GM19035 (cell line): Measurements from ENCODE around the gene CMTM8.
A peak's percentile ranks its signal among the peaks of the same experiment; 100 is the strongest.
"Not testable (repeated sequence)": the region's sequence is repeated elsewhere in the genome, so short reads cannot be mapped to it uniquely, and the experiment has no call there.

ENCODE experiments used
- ATAC-seq: cut with Tn5 transposase; IDR thresholded peaks from one replicate; pipeline ENCODE4 v1.9.1; 2021; ENCODE audit not compliant: unreplicated experiment

CMTM8 gene

GRCh38 chr3:32228743-32229142 is 9.7 kb upstream of the CMTM8 start:
- ATAC-seq, result not testable (repeated sequence)

- no peak for ATAC-seq
These were observed 8.9 kb upstream of the CMTM8 start for GRCh38 chr3:32229565-32229964.

GRCh38 chr3:32236377-32236776 is 2.1 kb upstream of the CMTM8 start:
- no peak for ATAC-seq

GRCh38 chr3:32237670-32238452 is 619 bp upstream of the CMTM8 start:
- ATAC-seq, result no peak

GRCh38 chr3:32239307-32240158 is 1.1 kb downstream of the CMTM8 start:
- no peak for ATAC-seq

- ATAC-seq, result peak; percentile 52
These were observed 1.7 kb downstream of the CMTM8 start for GRCh38 chr3:32240159-32240545.

- ATAC-seq, result no peak
These were observed 2.6 kb downstream of the CMTM8 start for GRCh38 chr3:32241100-32241499.

DNA sequence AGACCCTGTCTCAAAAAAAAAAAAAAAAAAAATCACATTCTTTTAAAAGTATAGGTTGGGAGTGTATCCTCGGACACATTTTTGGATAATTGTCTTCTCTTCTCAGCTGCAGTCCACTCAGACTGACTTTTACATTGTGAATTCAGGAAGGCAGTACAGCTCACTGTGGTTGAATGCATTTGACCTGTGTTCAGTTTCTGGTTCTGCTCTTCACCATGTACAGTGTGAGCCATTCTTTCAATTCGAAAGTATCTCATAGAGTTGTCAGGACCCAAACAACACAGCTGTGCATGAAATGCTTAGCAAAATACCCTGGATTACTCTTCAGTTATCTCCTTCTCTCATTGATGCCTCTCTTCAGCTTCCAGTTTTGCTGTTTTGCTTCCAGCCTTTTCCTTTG is 5.0 kb downstream of the CMTM8 start:
- no peak for ATAC-seq

GRCh38 chr3:32245200-32245599 is 6.7 kb downstream of the CMTM8 start:
- no peak for ATAC-seq

DNA sequence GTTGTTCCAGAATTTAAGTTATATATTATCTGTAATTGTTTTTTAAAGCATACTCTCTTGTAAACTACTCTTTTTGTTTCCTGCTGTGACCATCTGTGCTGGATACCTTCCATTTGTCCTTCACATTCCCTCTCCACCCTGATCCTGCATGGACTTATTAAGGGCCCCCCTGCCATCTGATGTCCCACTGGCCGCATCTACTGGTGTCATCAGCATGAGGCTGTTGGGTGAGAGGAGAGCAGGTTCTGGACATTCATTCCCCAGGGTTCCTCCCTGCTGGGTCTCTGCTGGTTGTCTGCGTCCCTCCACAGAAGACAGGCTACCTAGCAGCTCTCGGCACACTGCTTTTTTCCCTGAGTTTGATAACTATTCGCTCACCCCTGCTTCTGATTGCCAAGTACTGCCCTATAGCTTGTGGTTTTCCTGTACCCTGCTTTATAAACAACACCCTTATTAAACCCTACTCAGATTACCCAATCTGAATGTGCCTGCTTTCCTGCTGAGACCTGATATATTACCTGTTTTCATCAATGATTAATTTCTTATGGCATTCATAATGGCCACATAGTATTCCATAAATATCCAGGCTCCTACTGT is 7.7 kb downstream of the CMTM8 start:
- ATAC-seq, result no peak

- no peak for ATAC-seq
These were observed 10.8 kb downstream of the CMTM8 start for GRCh38 chr3:32249184-32249782.

DNA sequence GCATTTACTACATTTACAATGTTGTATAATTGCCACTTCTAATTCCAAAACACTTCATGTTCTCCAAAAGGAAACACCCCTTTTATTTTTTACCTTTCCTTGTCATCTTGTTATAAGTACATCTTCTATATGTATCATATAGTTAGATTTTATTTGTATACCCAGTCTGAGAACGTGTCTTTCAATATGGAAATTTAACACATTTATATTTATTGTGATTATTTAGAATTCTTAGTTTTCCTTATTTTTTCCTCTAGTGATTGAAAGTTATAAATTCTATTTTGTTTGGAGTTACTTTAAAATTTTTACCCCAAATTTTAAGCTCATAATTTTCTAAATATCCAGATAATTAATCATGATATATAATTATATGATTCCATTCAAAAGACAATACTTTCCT is 15.8 kb downstream of the CMTM8 start:
- ATAC-seq, result no peak

DNA sequence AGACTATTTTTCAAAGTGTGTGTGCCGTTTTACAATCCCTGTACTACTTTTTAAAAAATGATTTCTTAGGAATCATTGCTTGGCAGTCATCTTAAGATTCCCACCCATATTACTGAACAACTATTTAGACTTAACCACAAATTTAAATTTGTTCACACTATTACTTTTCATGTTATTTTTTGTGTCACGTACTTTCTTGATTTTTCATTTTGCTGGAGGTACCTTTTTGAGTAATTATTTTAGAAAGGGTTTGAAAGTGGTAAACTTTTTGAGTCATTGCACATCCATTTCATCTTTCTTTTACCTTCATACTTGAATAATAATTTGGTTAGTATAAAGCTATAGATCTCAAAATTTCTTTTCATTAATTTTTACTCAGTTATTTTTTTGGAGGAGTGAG is 16.9 kb downstream of the CMTM8 start:
- no peak for ATAC-seq

- no peak for ATAC-seq
These were observed 17.7 kb downstream of the CMTM8 start for GRCh38 chr3:32256206-32256605.

DNA sequence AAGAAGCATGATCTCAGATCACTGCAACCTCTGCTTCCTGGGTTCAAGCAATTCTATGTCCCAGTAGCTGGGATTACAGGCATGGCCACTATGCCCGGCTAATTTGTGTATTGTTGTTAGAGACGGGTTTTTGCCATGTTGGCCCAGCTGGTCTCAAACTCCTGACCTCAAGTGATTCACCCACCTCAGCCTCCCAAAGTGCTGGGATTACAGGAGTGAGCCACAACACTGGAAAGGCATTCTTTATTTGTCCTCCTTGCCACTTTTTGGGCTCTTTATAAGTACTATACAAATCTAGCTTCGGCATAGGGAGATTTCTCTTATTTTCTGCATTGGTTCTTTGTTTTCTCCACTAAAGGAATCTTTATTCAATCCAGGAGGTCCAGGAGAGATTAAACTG is 18.6 kb downstream of the CMTM8 start:
- no peak for ATAC-seq

- ATAC-seq, result no peak
These were observed 19.4 kb downstream of the CMTM8 start for GRCh38 chr3:32257641-32258438.

DNA sequence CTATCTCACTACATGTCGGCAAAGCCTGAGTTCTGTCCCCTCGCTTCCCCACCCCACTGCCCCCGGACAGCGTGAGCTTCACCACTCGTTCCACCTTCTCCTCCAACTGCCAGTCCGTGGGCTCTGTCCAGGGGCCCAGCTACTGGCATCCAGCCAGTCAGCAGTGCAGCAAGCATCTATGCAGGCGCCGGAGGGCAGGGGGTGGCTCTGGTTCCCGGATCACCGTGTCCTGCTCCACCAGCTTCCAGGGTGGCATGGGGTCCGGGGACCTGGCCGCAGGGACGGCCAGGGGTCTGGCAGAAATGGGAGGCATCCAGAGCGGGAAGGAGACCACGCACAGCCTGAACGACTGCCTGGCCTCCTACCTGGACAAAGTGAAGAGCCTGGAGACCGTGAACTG is 20.4 kb downstream of the CMTM8 start:
- no peak for ATAC-seq

DNA sequence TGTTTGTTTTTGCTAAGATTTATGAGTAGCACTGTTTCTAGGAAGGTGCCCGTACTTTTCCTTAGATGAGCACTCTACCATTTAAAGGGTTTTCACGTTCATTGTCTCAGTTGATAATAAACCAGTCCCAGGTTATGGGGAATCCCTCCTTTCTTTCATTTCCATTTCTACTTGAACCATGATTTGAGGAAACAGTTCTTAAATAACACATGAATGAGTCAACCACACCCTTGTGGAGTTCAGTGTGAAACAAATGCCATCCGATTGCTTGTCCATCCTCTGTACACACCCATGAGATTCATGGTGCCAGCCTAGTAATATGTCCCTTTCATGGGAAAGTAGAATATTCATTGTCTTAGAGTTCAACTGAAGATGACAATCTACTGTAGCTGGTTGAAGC is 23.1 kb downstream of the CMTM8 start:
- no peak for ATAC-seq

DNA sequence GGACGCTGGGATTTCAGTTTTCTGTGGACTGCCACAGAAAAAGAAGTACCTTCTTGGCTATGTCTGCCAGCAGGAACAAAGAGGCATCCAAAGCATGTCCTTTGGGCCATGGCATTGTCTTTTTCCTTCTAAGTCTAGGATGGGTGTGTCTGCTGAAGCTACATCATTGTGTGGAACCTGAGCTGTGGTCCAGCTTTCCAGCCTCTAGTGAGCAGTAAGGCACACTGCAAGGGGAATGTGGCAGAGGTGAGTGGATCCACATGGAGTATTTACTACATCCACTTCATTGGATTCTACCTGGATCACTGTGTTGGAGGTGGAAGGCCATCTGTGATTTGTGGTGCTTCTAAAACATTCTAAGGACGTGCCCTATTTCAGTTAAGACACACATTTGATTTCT is 23.7 kb downstream of the CMTM8 start:
- no peak for ATAC-seq

- no peak for ATAC-seq
These were observed 35.8 kb downstream of the CMTM8 start for GRCh38 chr3:32274306-32274705.

DNA sequence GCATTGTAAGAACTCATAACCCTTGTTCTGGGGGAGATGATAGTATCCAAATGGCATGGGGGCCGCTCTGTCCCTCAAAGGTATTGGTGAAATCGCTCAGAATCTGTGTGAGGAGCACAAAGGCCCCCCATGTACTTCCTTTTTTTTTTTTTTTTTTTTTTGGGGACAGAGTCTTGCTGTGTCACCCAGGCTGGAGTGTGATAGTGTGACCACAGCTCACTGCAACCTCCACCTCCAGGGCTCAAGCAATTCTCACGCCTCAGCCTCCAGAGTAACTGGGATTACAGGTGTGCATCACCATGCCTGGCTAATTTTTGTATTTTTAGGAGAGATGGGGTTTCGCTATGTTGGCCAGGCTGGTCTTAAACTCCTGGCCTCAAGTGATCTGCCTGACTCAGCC is 37.0 kb downstream of the CMTM8 start:
- no peak for ATAC-seq
